NCI-H345 (cell line): ENCODE data around the gene OLFML2B.

ENCODE experiments used
- DNase-seq: peaks from one replicate; lab custom pipeline; 2025; lab: John Stamatoyannopoulos, UW

OLFML2B gene

GRCh38 chr1:161945306-161946060 is 78.2 kb downstream of the OLFML2B start:
- no peak for DNase-seq

- no peak for DNase-seq
Measured at GRCh38 chr1:161944381-161944780, 79.3 kb downstream of the OLFML2B start.

- DNase-seq = no peak
Measured at GRCh38 chr1:161943737-161944136, 79.9 kb downstream of the OLFML2B start.

GRCh38 chr1:161941726-161942436 is 81.8 kb downstream of the OLFML2B start:
- DNase-seq = no peak

GRCh38 chr1:161940866-161941591 is 82.6 kb downstream of the OLFML2B start:
- DNase-seq = no peak

GRCh38 chr1:161936786-161937185 is 86.9 kb downstream of the OLFML2B start:
- no peak for DNase-seq

GRCh38 chr1:161935264-161935663 is 88.4 kb downstream of the OLFML2B start:
- no peak for DNase-seq

- peak; percentile 63 for DNase-seq
Measured at GRCh38 chr1:161933592-161934588, 89.8 kb downstream of the OLFML2B start.
